ENCODE data around the gene THEMIS.

DNA sequence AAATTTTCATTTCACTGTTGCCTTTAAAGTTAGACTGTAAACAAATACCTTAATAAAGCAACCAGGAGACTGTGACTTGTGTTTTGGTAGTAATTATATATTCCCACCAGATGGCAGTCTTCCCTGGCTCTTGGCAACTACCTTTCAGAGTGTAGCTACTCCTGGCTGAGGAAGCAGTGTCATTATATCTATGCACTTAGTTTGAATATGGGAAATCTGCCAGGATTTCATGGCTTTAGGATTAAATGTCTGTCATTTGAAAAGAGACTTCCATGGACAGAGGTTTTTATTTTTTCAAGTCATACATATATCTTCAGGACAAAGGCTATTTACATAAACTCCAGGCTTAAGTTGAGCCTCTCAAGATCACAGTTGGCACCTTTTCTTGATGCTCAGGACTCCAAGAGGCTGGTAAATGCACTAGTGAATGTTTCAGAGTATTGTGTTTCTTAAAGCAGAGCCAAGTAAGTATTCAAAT lies 163.8 kb downstream of the THEMIS start:
- TF ChIP-seq, protein P1, sequence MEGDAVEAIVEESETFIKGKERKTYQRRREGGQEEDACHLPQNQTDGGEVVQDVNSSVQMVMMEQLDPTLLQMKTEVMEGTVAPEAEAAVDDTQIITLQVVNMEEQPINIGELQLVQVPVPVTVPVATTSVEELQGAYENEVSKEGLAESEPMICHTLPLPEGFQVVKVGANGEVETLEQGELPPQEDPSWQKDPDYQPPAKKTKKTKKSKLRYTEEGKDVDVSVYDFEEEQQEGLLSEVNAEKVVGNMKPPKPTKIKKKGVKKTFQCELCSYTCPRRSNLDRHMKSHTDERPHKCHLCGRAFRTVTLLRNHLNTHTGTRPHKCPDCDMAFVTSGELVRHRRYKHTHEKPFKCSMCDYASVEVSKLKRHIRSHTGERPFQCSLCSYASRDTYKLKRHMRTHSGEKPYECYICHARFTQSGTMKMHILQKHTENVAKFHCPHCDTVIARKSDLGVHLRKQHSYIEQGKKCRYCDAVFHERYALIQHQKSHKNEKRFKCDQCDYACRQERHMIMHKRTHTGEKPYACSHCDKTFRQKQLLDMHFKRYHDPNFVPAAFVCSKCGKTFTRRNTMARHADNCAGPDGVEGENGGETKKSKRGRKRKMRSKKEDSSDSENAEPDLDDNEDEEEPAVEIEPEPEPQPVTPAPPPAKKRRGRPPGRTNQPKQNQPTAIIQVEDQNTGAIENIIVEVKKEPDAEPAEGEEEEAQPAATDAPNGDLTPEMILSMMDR (IDR thresholded peaks at IDR 0.05), result peak; percentile 51 to 70 (median 62)
- TF ChIP-seq POLR2A (IDR thresholded peaks at IDR 0.05), result no peak
